CD4-positive, alpha-beta T cell treated with Interleukin-17A for 1 hour (primary cell): ENCODE results near the gene GTF2A2.
"Not testable (repeated sequence)": the region's sequence is repeated elsewhere in the genome, so short reads cannot be mapped to it uniquely, and the experiment has no call there.

Experiments used
- DNase-seq: peaks from one replicate; pipeline ENCODE4 v3.0.0-alpha.2; 2020

Gene GTF2A2, protein sequence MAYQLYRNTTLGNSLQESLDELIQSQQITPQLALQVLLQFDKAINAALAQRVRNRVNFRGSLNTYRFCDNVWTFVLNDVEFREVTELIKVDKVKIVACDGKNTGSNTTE

DNA sequence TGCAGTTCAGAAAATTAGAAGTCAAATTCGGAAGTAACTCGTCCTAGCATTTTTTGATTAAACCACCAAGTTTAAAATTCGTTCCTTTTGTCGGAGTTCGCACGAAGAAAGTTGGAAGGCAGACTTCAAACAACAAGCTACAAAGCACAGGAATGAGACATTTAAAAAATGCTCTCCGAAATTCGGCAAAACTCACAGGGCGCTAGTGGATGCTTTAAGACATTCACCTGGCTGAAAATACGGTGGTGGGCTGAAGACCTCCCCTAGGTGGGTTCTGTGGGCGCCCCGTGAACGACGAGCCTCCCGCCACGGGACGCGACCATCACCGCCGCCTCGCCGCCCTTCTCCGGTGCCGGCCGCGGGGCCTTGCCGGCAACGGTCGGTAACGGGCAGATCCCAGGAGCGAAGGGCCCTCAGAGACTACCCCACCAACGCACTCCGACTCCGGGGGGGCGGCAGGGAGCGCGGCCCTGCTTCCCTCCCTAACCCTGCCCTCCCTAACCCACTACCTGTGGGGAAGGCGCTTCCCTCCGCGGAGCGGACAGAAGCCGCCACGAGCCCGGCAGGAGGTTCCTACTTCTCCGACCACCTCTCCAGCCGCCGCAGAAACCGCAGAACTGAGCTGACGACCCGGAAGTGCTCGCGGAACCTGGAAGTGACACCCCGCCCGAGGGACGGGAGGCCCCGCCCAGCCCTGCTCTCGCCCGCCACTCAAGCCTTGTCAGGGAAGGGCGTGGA lies at the start of gene GTF2A2:
GTF2A2 (minus strand) TSS at position 619 of the 738 bp plus-strand sequence. CDS start 5,238 bp downstream, outside the sequence.
- DNase-seq: peak; percentile 93

DNA sequence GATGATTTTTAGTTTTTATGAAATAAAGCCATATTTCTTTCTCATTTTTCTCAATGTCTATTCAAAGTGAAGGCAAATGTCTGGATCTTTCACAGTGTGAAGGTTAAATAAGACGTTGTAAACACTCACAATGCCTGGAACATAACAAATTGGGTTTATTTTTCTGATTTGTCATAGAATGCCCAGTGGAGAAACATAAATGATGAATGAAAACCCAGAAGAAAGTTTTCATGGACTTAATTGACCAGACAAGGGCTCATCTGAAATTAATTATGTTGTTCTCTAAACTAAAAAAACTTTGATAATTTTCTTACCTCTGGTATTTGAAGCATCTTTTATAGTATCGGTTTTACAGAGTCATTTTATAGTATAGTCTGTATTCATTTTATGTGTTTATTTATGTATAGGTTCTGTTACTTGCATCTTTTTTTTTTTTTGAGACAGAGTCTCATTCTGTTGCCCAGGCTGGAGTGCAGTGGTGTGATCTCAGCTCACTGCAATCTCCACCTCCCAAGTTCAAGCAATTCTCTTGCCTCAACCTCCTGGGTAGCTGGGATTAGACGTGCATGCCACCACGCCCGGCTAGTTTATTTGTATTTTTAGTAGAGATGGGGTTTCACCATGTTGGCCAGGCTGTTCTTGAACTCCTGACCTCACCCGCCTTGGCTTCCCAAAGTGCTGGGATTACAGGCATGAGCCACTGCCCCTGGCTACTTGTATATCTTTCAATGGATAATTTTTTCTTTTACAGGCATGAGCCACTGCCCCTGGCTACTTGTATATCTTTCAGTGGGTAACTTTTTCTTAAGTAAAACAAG lies 46.9 kb upstream of the GTF2A2 start:
- no peak for DNase-seq

DNA sequence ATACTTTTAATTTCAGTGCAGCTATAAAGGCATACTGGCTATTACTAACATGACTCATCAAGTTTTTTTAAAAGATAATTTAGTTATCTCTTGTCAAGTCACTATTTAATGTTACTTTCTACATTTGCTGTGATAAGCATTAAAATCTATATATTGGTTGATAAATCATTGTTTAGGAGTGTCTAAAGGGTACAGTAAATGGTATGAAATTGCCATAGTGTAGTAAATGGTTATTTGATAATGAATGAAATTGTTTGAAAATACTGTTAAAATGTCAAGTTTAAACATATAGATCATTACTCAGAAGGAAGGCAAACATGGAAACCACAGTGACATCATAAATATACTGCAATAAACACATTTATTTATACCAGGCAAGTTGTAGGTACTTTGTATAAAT lies 45.0 kb upstream of the GTF2A2 start:
- no peak for DNase-seq

DNA sequence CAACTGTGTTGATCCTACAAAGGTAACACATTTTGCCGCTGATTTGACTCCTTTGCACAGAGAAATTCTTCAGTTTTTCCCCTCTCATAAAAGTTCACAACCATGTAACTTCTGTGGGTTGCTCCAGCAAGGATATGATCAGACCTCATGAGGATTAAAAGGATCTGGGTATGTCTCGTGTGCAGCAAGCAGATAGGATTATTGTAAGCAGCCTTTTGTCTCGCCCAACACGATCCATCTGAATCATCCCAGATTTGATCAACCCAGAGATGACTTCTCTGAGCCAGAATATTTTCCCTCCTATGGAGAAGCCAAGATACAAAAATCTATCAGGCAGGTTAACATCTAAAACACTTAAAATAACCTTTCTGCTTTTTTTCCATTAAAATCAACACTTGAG lies 44.6 kb upstream of the GTF2A2 start:
- no peak for DNase-seq

DNA sequence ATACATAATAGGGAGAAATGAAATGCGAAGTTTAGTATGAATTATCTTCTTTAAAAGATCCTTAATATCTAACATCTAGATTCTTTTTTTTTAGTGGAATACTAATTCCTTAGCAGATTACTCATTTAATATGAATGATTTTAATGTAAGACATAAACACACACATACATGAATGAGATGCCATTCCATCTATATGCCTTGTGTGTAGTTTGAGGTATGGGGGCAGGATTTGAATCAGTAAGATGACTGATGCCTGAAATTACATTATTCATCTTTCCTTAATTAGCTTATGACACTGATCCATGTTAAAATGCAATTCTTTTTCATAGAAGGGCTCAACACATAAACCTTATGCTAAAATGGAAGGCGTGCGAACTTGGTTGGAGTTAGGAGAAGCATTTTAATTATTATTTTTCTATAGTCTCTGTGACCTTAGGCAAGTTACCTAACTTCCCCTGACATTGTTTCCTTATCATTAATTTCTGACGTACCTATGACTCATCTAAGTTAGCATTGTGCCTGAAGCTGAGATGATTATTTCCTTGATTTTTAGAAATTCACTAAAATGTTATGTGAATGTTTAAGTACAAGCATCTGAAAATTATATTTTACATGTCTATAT lies 42.6 kb upstream of the GTF2A2 start:
- DNase-seq: no peak

DNA sequence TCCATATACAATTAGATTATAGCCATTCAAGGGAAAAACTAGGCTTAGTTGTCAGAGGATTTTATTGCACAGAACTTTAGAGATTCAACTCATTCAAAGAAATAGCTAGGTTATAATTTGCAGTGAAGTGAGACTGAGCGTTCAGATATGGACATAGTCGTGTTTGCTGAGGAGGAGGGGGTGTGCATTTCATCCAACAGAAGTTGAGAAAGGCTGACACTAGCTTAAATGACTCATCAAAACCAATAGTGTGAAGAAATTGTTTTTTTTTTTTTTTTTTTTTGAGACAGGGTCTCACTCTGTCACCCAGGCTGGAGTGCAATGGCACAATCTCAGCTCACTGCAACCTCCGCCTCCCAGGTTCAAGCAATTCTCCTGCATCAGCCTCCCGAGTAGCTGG lies 40.8 kb upstream of the GTF2A2 start:
- not testable (repeated sequence) for DNase-seq

DNA sequence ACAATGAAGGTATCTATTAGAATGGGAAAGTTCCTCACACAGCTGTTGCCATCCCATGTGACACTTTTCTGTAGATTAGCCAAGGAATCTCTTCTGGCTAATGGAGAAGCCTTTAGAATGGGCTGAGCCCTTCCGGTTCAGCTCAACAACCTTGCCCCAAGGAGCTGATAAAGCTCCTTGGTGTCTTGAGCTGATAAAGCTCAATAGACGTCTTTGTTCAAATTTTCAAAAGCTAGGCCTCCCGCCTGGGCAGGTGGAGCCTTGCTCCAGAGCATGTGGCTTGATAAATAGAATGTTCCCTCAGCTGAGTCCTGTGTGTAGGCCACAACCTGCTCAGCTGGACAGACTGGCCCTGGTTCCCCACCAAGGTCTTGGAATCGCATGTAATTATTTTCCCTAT lies 39.0 kb upstream of the GTF2A2 start:
- no peak for DNase-seq

DNA sequence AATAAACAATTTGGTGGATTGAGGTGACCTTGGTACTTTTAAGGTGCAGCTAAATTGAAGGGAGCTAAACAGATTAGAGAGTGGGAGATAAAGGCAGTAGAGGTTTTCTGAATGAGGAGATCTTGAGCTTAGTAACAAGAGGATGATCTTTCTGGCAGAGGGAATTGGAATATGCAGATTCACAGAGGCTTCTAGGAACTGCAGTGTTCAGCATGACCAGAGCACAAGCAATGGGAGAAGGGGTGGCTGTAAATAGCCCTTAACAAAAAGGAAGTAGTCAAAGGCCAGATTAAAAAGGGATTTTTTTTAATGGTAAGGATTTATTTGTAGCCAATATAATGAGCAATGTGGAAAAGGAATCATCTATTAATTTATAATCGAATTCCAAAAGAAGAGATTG lies 37.5 kb upstream of the GTF2A2 start:
- DNase-seq: no peak

DNA sequence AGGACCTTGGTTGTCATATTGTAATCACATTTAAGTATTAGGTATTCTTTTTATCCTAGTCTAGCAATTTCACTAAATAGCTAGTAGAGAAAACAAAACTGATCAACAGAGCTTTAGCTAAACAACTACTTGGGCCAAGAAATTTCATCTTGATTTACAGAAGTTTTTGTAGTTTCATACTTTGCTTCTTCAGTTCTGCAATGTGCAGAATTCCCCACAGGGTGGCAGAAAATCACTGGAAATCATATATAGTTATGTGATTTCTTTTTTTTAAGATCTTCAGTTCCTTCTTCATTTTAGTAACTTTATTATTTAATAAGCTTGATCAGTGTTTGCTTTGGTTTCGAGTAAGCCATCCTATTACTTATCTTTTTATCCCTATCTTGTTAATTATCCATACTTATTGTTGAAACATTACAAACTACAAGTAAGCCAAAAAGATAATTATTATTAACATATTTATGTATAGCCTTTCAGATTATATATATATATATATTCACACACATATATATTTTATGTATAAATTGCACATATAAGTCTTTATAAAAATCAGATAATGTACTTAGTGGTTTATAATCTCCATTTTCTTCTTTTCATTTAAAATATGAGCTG lies 34.0 kb upstream of the GTF2A2 start:
- DNase-seq: peak; percentile 70

DNA sequence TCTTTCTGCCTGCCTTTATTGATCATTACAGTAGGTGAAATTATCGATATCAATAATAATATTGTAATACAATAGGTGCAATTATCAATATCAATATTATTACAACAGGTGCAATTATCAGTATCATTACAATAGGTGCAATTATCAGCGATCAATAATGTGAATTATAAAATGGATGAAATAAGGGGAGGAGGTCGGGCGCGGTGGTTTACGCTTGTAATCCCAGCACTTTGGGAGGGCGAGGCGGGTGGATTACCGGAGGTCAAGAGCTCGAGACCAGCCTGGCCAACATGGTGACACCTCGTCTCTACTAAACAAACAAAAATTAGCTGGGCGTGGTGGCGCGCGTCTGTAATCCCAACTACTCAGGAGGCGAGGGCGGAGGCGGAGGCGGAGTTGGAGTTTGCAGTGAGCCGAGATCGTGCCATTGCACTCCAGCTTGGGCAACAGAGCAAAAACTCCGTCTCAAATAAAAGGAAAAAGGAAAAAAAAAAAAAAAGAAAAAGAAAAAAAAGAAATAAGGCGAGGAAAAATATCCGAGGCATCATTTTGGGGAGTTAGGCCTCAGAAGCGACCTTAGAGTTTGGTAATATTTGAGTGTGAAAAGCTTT lies 32.4 kb upstream of the GTF2A2 start:
- DNase-seq: peak; percentile 79

DNA sequence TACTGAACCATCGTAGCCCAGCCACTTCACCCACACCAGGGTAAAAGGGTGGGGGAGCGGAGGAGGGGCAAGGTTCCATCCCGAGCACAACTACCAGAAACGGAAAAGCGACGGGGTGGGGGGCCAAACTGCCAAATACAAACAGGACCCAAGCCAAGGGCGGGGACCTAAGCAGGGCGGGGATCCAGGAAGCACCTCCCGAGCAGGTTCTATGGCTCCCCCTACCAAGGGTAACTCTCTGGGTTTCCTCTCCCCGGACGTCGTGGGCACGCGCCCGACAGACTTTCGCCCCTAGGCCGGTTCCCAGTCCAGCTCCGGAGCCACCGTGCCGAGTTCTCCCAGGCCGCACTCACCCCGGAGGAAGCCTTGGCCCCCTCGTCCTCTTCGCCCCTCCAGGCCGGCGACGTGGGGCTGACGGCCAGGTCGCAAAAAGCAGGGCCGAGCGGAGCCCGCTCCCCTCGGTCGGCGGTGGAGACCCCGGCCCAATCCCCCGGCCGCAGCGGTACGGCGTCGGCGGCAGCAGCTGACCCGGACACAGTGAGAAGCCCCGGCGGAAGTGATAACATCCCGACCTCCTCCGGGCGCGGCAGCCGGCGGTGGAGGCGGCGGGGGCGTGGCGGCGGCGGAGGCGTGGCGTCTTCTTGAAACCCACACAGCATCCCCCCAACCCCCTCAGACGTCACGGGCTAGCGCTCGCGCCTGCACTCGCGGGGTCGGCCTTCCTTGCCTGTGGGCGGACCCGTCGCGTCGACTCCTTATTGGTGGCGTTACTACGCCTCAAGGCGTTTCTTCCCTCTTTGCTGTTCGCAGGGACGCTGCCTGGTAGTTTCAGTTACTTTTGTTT lies 31.7 kb upstream of the GTF2A2 start, which contains the start of gene BNIP2:
BNIP2 (minus strand) TSS at position 539 of the 844 bp plus-strand sequence. CDS start 6,863 bp downstream, outside the sequence.
- DNase-seq: peak; percentile 99

DNA sequence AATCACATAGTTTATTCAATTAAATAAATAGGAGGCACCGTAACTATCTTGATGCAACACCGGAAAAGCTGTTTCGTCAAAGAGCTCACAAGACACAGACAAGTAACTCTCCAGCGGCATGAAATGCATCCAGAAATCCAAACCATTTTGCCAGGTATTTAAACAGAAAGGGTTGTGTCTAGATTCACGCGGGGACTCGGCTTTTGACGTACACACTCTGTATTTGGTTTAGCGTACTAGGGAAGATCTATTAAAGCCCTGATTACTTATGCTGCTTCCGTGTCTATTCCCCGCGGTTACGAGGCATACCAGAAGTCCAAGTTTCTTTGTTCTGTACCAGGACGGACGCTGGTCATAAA lies 31.1 kb upstream of the GTF2A2 start:
- peak; percentile 61 for DNase-seq

DNA sequence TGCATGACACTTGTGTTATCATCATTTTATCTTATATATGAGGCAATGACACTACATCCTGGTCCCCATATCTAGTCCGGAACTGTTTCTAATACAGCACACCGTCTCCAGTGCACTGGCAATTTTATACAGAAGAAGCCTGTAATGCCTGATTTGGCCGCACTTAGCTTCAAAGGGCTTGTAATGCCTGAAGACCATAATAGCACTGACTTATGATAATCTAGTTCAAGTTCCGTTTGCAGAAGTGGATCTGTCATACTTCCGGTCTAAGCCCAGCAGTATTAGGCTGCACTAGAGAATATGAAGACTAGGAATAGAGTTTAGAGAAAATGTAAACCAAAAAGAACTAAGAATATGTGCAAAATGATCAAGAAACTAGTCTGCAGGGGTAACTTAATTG lies 30.5 kb upstream of the GTF2A2 start:
- peak; percentile 62 for DNase-seq

DNA sequence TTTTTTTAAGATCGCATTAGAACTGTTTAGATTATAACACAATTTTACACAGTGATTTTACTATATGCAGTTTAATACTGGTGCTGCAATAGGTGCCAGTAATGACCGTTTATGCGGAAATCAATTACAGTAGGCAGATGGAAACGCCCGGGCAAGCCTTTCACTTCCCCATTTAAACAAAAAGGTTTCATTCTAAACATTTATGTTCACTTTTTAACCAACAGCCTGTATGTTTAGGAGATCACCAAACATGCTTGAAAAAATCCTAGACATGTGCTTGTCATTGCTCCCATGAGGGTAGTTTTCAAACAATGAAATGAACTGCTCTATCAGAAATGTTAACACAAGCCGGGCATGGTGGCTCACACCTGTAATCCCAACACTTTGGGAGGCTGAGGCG lies 29.1 kb upstream of the GTF2A2 start:
- no peak for DNase-seq

DNA sequence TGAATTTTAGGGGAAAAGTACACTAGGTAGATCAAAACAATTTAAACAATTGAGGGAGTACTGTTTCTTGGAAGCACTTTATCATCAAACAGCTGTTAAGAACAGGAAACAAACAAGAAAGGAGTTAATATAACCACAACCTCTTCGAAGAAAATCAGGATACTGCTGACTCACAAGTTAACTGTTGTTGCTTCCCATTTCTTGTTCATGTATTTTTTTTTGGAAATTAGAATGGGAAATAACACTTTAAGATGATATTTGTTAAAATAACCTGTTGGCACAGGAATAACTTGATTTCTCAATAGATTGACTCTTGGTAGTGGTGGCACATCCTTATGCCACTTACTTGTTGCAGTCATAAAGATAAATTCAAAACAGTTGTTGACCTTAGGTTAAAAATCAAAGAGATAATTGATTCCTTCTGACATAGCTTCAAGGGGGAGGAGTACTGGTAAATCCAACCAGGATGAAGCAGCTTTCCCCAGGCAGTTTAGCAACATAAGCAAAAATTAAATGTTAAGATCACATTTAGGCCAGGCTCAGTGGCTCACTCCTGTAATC lies 28.5 kb upstream of the GTF2A2 start:
- DNase-seq: no peak

DNA sequence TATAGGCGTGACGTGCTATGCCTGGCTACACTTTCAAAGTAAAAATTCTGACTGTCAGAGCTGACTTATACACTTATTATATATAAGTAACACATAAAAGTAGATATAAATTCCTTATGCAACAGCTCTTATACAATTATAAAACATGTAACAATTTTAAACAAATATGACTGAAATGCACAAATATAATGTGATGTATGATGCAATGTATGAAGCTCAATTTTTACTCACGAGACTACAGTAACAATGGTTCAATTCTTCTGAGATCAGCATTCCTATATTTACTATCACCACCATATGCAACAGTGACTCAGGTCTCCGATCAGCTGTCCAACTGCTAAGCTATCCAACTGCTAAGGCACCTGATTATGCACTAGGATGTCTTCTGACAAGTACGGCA lies 23.6 kb upstream of the GTF2A2 start:
- no peak for DNase-seq

DNA sequence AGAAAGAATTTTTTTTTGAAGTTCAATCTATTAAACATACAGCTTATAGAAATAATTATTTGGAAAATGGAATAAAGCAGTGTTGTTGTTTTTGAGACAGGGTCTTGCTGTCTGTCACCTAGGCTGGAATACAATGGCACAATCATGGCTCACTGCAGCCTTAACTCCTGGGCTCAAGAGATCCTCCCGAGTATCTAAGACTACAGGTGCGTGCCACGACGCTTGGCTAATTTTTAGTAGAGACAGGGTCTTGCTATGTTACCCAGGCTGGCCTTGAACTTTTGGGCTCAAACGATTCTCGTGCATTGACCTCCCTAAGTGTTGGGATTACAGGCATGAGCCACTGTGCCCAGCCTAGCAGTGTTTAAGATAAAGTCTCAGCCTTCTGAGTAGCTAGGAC lies 23.0 kb upstream of the GTF2A2 start:
- no peak for DNase-seq

DNA sequence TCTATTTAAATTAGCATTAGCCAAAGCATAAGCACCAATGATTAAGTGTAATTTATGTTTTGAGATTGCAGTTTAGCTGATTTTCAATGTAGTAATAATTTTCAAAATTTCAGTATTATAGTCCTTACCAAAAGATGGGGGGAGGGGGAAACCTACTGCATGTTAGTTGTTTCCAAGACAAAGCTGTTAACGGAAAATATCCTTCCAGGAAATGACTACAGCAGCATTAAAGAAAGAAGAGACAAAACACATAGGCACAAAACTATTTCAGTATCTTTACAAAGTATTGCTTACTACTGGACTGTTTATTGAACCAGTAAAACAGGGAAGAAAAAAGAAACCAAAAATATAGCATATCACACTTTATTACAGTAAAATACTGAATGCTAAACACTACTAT lies 21.3 kb upstream of the GTF2A2 start:
- no peak for DNase-seq

DNA sequence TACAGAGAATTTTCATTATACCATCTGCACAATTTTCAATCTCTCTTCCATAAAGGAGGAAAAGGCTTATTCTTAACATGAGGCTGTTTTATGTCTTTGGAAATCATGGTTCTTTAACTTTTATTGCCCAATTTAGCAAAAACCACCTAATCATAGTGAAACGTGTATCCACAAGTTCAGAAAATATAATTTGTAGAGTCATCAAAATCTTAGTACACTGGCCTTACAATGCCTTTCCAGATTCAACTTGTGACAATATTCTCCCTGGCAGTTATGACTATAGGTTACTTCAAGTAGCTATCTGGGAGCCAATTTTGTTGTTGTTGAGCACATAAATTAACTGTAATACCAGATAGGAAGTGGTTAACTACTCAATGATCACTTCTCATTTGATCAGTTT lies 20.9 kb upstream of the GTF2A2 start:
- DNase-seq: no peak

DNA sequence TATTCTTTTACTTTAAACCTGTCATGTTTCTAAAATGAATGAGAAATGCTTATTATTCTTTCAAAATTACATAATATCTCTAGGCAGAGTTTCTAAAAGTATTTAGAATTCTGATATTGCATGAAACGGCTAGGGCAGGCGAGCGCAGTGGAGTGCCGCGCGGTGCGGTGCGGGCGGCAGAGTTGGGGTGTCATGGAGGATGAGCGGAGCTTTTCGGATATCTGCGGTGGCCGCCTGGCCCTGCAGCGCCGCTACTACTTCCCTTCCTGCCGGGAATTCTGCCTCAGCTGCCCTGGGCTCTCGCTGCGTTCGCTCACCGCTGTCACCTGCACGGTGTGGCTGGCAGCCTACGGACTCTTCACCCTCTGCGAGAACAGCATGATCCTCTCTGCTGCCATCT lies 19.2 kb upstream of the GTF2A2 start:
- DNase-seq: no peak

DNA sequence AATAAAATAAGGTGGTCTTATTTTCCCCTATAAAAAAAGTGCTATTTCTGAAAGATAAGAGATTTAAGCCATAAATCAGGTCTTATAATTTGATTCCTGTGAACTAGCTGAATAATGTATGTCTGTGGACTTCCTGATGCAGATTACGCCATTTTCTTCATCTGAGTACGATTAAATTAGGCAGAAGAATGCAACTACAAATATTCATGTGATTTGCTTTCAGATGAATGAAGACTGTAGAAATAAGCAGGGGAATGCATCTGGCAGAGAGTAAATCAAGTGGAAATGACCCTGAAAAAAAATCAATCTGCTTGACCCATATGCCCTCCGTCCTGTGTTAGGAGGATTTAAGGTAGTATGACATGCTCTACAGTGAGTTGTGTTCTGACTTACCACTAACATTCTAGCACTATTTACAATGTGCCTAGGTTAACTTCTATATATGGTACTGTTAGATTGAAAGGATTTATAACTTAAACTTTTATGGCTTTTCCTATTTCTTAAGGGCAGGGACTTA lies 17.1 kb upstream of the GTF2A2 start:
- no peak for DNase-seq
